HG03457 (cell line): Measurements from ENCODE around the gene VSIG4.
"Not testable (repeated sequence)": the region's sequence is repeated elsewhere in the genome, so short reads cannot be mapped to it uniquely, and the experiment has no call there.

ENCODE experiments used
- ATAC-seq: cut with Tn5 transposase; IDR thresholded peaks from one replicate; pipeline ENCODE4 v1.9.1; 2021; ENCODE audit warnings: moderate number of reproducible peaks; ENCODE audit not compliant: unreplicated experiment

The VSIG4 gene

GRCh38 chrX:65985922-65986588 is 53.8 kb downstream of the VSIG4 start:
- ATAC-seq, result no peak

GRCh38 chrX:65985211-65985610 is 54.7 kb downstream of the VSIG4 start:
- ATAC-seq, result no peak

GRCh38 chrX:65977161-65977560 is 62.7 kb downstream of the VSIG4 start:
- not testable (repeated sequence) for ATAC-seq

- ATAC-seq, result no peak
Measured at GRCh38 chrX:65976161-65976560, 63.7 kb downstream of the VSIG4 start.

GRCh38 chrX:65975161-65975751 is 64.6 kb downstream of the VSIG4 start:
- ATAC-seq, result not testable (repeated sequence)
